H1 (cell line): ENCODE measurements around the gene BCAR3. TPM values are rescaled to one million over a fixed set of nuclear protein-coding genes. Genes with fewer than 3 reads are reported as not detected.

Experiments used
- BCL11A ChIP-seq, 2 experiments: IDR thresholded peaks; one replicate each; pipeline ENCODE4 v1.6.1; 2011; ENCODE audit warnings: low read depth in 2 of 2, low read length in 2 of 2, mild to moderate bottlenecking in 2 of 2
- CTCF ChIP-seq, 3 experiments: IDR thresholded peaks; 1 replicate in 2 of 3; 2 replicates in 1 of 3; pipeline versions ENCODE4 v1.5.1 to v1.6.1; 2011; ENCODE audit warnings: low read length in 3 of 3, mild to moderate bottlenecking in 3 of 3, inconsistent platforms in 2 of 3, low read depth in 1 of 3, moderate library complexity in 1 of 3; ENCODE audit not compliant: insufficient read depth in 1 of 3; ENCODE audit errors: control extremely low read depth in 1 of 3
- EZH2 ChIP-seq: fragments of 200-600 bp; sonication (generic); IDR thresholded peaks from 2 replicates; pipeline ENCODE4 v1.7.1; 2012; ENCODE audit warnings: low read depth, mild to moderate bottlenecking, moderate library complexity, low read length, inconsistent platforms; ENCODE audit not compliant: severe bottlenecking
- JUN ChIP-seq: IDR thresholded peaks from 2 replicates; pipeline ENCODE4 v1.6.1; 2011; ENCODE audit warnings: low read depth, mild to moderate bottlenecking, improper control_type of control experiment, low read length
- KDM5A ChIP-seq: fragments of 200-600 bp; IDR thresholded peaks from 2 replicates; pipeline ENCODE4 v1.7.1; 2012; ENCODE audit warnings: mild to moderate bottlenecking, low read length, inconsistent platforms, mixed read lengths
- NRF1 ChIP-seq: IDR thresholded peaks from 2 replicates; pipeline ENCODE4 v1.6.1; 2011; ENCODE audit warnings: mild to moderate bottlenecking, low read depth, low read length, improper control_type of control experiment
- TAF1 ChIP-seq: IDR thresholded peaks from 2 replicates; pipeline ENCODE4 v1.6.1; 2011; ENCODE audit warnings: mild to moderate bottlenecking, low read depth, low read length
- polyA plus RNA-seq, 7 experiments: library from polyadenylated mRNA; depleted of rRNA in 3 of 7; stranded (reverse) in 5 of 7; unstranded in 2 of 7; fragments of >200 nt in 5 of 7; fragments of 200-250 nt in 2 of 7; gene quantifications; 1 replicate in 5 of 7; 2 replicates in 1 of 7; 4 replicates in 1 of 7; pipeline versions ENCODE4 v1.2.1 to v1.2.3, GENCODE V29; 2011 to 2013; ENCODE audit warnings: missing spikeins in 2 of 7, mixed read lengths in 2 of 7
- total RNA-seq: library from RNA; stranded (reverse); fragmentation: NEBNext Ultra II Directional; extraction: Animal tissue kit (Norgen Biotek cat#: 25700); gene quantifications from 2 replicates; pipeline ENCODE4 v1.2.1, GENCODE V29; 2021

The BCAR3 gene
- total and polyA plus RNA-seq, 2 of the 8 experiments (the other 6 are each of a cell fraction or from before 2014, with no cell fraction given): 5.6 to 9.2 TPM

- no peak for TF ChIP-seq CTCF (IDR thresholded peaks at IDR 0.05; ENCODE audit: control extremely low read depth in 1 of 3, insufficient read depth in 1 of 3, low read depth in 1 of 3, low read length in 3 of 3)
- TF ChIP-seq BCL11A (IDR thresholded peaks at IDR 0.05; ENCODE audit: low read depth in 2 of 2, low read length in 2 of 2): no peak
- no peak for TF ChIP-seq JUN
- TF ChIP-seq EZH2: no peak
- no peak for TF ChIP-seq KDM5A
- TF ChIP-seq NRF1: no peak
- TF ChIP-seq TAF1: no peak
Observed at GRCh38 chr1:93690921-93691789, 9.5 kb upstream of the BCAR3 start (continued).
